NCI-H69 (cell line): Measurements from ENCODE around the gene HSD17B12.
"Not testable (repeated sequence)": the region's sequence is repeated elsewhere in the genome, so short reads cannot be mapped to it uniquely, and the experiment has no call there.

Experiments
- DNase-seq: peaks from one replicate; lab custom pipeline; 2025; lab: John Stamatoyannopoulos, UW

Gene HSD17B12

DNA sequence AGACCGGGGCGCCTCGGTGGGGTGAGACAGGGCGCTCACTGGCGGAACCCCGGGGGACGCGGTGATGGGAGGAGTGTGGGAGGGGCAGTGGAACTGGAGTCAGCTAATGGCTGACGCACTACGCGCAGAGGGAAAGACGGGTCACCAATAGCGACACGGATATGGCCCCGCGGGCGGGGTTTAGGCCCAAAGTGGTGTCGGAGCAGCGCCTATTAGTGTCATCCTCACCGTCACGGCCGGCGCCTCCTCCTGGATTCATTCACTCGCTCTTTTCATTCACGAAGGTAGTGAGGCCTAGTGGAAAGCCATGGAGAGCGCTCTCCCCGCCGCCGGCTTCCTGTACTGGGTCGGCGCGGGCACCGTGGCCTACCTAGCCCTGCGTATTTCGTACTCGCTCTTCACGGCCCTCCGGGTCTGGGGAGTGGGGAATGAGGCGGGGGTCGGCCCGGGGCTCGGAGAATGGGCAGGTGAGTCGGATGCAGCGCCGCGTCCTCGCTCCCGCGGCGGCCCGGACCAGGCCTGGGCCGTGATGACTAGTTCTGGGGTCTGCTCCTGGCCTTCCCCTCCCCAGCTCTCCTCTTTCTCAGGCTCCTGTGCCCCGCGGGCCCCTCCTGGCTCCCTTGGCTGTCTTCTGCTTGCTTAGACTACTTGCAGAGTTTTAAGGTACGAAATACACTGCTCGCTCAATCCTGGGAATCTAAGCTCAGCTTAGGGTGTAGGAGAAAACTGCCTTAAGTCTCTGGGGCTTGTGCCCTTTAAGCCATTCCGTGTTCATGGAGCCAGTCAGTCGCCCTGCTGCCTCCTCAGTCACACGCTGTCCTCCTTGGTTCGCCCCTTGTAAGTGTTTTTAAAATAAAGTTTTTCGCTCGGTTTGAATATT is at the start of gene HSD17B12:
HSD17B12 (plus strand) TSS at position 218 of the 880 bp plus-strand sequence; CDS start at position 308, 90 bp downstream.
- DNase-seq: peak; percentile 100

- DNase-seq: no peak
Measured at GRCh38 chr11:43631732-43632131, 48.8 kb upstream of the HSD17B12 start.

DNA sequence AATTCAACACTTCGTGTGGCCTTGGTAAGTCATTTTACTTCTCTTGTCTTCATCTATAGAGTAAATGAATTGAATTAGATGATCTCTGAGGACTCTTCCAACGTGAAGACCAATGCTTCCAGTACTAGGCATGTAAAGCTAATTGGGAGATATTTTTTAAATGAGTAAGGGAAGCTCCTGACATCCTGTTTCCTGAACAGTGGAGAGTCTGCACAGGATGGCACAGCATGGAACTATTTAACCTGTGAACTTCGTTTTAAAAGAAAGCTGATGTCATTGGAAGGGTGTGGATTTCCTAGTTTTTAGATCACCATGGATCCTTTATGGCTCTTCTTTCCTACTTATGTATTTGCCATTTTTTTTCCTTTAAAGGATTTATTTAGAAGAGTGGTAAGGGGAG is 48.4 kb upstream of the HSD17B12 start:
- DNase-seq: peak; percentile 9

DNA sequence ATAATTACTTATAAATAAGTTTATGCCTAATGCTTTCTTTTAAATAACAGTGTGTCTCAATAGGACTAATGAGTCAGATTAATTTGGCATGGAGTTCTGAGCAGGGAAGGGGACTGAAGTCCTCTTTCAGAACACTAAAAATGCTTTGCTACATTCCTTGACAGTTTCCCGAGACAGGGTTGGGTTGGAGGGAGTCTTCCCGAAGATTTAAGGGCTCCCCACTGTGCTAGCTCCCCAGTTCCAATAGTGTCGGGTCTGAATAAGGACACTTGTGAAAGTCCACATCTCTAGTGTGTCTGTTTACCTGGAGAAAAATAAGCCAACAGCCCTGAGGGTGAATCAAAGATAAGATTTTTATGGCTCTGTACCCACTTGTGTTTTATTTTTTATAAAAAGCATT is 41.8 kb upstream of the HSD17B12 start:
- DNase-seq: no peak

GRCh38 chr11:43639224-43639623 is 41.3 kb upstream of the HSD17B12 start:
- no peak for DNase-seq

DNA sequence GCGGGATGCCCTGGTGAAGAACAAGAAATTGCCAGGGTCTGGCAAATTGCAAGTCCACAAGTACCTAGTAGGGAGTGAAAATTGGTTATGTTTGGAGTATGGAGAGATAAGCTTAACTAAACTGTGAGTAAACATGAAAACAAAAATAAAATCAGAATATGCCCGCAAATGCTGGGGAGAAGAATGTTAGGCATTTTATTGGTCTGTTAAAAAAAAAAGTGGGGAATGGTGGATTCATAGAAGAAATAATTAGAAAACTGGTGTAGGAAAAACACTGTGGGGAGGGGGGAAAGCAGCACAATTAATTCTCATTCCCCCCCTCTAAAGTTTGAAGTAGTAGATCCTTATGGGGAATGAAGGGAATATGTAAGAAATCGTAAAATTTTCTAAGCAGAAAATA is 40.6 kb upstream of the HSD17B12 start:
- no peak for DNase-seq

- peak; percentile 94 for DNase-seq
Measured at GRCh38 chr11:43643898-43644620, 36.5 kb upstream of the HSD17B12 start.

GRCh38 chr11:43644621-43645299 is 35.8 kb upstream of the HSD17B12 start:
- DNase-seq: no peak

DNA sequence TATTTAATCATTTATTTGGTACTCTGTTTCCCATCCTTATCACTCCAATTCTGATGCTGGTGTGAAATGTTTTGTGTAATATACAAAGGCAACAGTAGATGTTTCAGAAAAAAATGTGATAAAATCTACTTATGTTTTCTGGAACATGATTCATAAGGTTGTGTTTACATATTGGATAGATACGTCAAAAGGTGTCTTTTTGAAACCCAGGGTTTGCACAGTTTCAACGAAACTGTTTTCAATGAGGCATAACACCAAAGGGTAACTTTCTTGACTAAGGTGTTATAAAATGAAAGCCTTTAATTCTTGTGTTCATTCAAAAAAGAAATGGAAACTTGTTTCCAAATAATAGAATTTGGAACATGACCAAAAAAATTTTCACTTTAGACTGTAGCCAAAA is 33.8 kb upstream of the HSD17B12 start:
- no peak for DNase-seq

DNA sequence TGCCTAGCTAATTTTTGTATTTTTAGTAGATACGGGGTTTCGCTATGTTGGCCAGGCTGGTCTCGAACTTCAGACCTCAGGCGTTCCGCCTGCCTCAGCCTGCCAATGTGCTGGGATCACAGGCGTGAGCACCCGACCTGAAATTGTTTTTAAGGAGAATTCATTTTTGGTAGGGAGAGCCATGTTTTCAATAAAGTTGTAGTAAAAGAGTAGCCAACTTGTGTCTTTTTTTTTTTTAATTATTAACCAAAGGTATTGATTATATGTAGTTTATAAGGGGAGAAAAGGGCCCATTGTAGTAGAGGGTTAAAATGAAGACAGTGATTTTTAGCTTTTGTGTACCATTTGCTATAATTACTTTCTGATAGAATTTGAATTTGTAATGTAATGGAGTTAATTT is 31.6 kb upstream of the HSD17B12 start:
- DNase-seq: no peak

- peak; percentile 9 for DNase-seq
Measured at GRCh38 chr11:43649501-43649900, 31.0 kb upstream of the HSD17B12 start.

DNA sequence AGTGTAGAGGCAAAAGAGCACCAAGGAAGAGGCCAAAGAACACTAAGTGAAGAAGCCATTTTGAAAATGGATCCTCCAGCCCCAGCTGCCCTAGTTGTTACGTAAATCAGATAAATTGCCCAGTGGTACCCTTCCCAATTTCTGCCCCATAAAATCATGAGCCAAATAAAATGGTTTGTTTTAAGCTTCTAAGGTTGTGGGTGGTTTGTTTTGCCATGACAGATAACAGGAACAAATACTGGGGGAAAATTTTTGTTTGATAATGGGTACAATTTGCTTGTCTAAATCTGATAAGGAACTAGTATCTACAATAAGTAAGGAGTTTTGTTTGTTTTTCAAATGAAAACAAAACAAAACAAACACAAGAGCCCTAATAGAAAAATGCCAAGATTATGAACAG is 30.6 kb upstream of the HSD17B12 start:
- DNase-seq: no peak

- not testable (repeated sequence) for DNase-seq
Measured at GRCh38 chr11:43663018-43663417, 17.5 kb upstream of the HSD17B12 start.

GRCh38 chr11:43664295-43664694 is 16.2 kb upstream of the HSD17B12 start:
- no peak for DNase-seq

- not testable (repeated sequence) for DNase-seq
Measured at GRCh38 chr11:43671284-43671683, 9.3 kb upstream of the HSD17B12 start.

DNA sequence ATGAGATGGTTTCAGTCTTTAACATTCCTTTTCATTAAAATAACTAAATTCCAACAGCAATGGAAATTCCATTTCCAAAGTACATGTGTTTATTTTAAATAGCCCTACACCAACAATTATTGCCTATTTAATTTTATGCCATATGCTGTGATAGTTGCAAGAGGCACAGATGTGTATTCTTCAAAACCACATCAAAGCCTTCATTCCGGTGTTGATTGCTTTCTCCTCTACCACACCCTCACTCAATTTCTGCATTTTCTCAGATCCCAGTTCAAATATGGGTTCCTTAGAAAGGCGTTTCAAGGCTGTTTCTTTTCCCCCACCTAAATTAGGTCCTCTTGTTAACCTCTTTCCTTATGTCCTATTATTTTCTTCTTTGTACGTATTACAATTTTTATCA is 6.0 kb upstream of the HSD17B12 start:
- no peak for DNase-seq

DNA sequence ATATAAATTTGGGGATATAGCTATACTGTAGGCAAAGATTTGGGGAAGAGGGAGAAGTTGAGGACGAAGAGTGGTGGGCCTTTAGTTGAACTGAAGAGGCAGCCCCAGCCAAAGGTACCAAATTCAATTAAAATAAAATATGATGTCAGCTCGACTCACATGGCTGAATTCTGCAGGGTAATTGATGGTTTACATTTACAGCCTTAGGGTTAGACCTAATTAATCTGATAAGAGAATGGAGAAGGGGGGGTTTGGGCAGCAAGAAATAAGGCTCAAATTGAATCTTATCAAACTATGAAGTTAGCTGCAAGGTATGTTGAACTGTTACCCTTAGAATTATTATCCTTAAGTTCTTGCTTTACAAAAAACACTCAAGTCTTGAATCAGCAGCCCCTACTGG is 3.6 kb upstream of the HSD17B12 start:
- no peak for DNase-seq

DNA sequence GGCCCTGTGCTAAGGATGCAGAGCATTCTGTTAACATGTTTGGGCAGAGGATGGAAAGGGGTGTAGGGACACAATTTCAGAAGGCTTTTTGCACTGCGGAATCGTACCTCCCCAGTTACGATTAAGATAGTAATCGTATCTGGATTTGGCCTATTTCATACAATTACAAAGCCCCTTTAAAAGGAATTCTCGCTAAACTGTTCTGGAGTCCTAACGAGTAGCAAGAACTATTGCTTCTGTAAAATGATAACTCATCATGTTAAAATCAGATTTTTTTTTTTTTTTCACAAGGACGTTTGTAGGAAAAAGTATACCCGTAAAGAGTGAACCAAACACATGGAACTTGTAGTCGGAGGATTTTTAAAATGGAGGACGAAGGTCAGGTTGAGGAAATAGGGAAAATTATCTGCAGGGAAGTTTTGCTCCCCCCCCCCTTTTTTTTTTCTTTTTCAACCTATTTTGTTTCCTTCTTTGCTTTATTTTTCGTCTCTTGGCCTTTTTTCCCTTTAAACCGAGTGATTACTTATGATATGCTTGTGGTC is 934 bp downstream of the HSD17B12 start:
- peak; percentile 45 for DNase-seq

GRCh38 chr11:43682081-43682480 is 1.5 kb downstream of the HSD17B12 start:
- DNase-seq: not testable (repeated sequence)

DNA sequence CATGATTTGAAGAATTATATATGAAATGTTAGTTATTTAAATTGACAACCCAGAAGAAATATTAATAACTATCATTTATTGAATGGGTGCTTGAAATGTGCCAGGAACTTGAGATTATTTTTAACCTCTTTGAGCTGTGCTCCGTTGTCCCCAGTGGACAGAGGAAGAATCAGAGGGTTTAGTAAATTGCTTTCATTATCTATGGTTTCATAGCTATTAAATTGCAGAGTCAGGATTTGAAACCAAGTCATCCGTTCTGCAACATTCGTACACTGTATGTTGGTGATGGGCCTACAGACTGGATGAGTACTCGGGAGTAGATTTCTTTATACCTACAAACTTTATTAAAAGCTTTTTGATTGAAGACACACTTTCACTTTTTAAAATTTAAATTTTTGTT is 4.9 kb downstream of the HSD17B12 start:
- DNase-seq: no peak

GRCh38 chr11:43686207-43686606 is 5.7 kb downstream of the HSD17B12 start:
- no peak for DNase-seq

GRCh38 chr11:43687120-43687791 is 6.7 kb downstream of the HSD17B12 start:
- DNase-seq: no peak
